ENCODE results near the gene SLC16A8.

DNA sequence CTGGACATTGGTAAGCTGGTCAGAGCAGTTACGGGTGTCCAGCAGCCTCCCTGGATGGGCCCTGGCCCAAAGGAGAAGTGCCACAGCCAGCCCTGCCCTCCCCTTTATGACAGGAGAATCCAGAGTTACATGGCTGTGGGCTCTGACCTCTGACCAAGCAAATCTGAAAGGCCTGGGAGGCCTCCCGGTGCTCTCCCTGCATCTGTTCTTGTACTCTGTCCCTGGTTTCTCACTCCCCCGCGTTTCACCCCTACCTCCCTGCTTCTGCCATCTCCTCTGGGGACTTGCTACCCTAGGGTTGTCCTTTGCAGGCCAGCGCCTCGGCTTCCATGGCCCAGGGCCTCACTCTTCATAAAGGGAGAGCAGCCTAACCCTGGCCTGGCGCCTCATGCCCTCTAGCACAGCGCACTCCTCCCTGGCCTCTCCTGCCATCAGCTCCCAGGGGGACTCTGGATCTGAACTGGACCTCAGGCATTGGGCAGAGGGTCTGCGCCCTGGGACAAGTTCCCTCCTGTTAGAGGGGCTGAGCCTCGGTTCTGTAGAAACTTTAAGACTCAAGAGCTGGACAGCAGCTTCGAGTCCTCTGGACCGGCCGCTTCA is 16.1 kb downstream of the SLC16A8 start:
- TF ChIP-seq, protein P1, sequence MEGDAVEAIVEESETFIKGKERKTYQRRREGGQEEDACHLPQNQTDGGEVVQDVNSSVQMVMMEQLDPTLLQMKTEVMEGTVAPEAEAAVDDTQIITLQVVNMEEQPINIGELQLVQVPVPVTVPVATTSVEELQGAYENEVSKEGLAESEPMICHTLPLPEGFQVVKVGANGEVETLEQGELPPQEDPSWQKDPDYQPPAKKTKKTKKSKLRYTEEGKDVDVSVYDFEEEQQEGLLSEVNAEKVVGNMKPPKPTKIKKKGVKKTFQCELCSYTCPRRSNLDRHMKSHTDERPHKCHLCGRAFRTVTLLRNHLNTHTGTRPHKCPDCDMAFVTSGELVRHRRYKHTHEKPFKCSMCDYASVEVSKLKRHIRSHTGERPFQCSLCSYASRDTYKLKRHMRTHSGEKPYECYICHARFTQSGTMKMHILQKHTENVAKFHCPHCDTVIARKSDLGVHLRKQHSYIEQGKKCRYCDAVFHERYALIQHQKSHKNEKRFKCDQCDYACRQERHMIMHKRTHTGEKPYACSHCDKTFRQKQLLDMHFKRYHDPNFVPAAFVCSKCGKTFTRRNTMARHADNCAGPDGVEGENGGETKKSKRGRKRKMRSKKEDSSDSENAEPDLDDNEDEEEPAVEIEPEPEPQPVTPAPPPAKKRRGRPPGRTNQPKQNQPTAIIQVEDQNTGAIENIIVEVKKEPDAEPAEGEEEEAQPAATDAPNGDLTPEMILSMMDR (conservative IDR thresholded peaks at IDR 0.05; ENCODE audit: low read depth in 2 of 2) = no peak
- TF ChIP-seq REST (IDR thresholded peaks at IDR 0.05; ENCODE audit: unreplicated experiment) = no peak
- TF ChIP-seq, protein P2, sequence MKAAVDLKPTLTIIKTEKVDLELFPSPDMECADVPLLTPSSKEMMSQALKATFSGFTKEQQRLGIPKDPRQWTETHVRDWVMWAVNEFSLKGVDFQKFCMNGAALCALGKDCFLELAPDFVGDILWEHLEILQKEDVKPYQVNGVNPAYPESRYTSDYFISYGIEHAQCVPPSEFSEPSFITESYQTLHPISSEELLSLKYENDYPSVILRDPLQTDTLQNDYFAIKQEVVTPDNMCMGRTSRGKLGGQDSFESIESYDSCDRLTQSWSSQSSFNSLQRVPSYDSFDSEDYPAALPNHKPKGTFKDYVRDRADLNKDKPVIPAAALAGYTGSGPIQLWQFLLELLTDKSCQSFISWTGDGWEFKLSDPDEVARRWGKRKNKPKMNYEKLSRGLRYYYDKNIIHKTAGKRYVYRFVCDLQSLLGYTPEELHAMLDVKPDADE (IDR thresholded peaks at IDR 0.05) = no peak
